ENCODE results near the gene ZNHIT1. TPM values are rescaled to one million over a fixed set of nuclear protein-coding genes. Genes with fewer than 3 reads are reported as not detected.

ZNHIT1 gene
- polyA plus RNA-seq, 3 donors, result 29.3 to 109 (median 74.9) TPM

- intact Hi-C loops (cut with micrococcal nuclease), result no loop called here
- H3K4me1 Mint-ChIP-seq, result peaks cover 66% of the 10 kb centered on the region
- peaks cover 11 to 51% of the 10 kb centered on the region in 2 donors for H3K9me3 ChIP-seq (replicated peaks in 1 of 2; ENCODE audit: control insufficient read depth in 1 of 2, insufficient read depth in 1 of 2, low read length in 2 of 2)
Measured at GRCh38 chr7:101169110-101169837, 48.7 kb upstream of the ZNHIT1 start.

More at GRCh38 chr7:101169110-101169837, 48.7 kb upstream of the ZNHIT1 start:
- no peak for TF ChIP-seq CTCF (IDR thresholded peaks at IDR 0.05)
- Histone ChIP-seq H2AFZ (ENCODE audit: insufficient read depth, low read depth, low read length, poor library complexity, severe bottlenecking) (no peak overlapping the region), H3K79me2 (ENCODE audit: insufficient read depth, low read length) (no peaks in the 10 kb centered on the region), H3K4me2 (replicated peaks; ENCODE audit: extremely low read depth, low read length, poor library complexity, severe bottlenecking) (peak overlapping the region; percentile 22), H3K36me3 (replicated peaks in 1 of 2; ENCODE audit: control insufficient read depth in 1 of 2, insufficient read depth in 2 of 2, low read length in 2 of 2) (no peaks in the 10 kb centered on the region), H3K4me1 (ENCODE audit: control insufficient read depth in 1 of 2, insufficient read depth in 2 of 2, low read length in 2 of 2) (peaks cover 50 to 57% of the 10 kb centered on the region in 2 donors), H3K9ac (ENCODE audit: insufficient read depth, low read length, poor library complexity, severe bottlenecking) (no peak overlapping the region), H3K27ac (ENCODE audit: low read depth in 1 of 2, low read length in 2 of 2) (no peak overlapping the region), H4K20me1 (ENCODE audit: insufficient read depth, low read length) (peaks cover 10% of the 10 kb centered on the region), H3K27me3 (ENCODE audit: control insufficient read depth in 2 of 2, insufficient read depth in 2 of 2, low read length in 2 of 2) (peaks cover 78 to 97% of the 10 kb centered on the region in 2 donors), H3K4me3 (replicated peaks in 1 of 3; ENCODE audit: low read depth in 2 of 3, low read length in 3 of 3) (no peak overlapping the region)
- no peak for DNase-seq
- peaks cover 7 to 57% (median 36%) of the 10 kb centered on the region in 7 donors for H3K9me3 Mint-ChIP-seq
- H3K36me3 Mint-ChIP-seq, result peaks cover 24 to 37% of the 10 kb centered on the region in 2 donors
- H3K27me3 Mint-ChIP-seq (ENCODE audit: low read depth in 3 of 3), result peaks cover 98 to 100% (median 99%) of the 10 kb centered on the region in 3 donors
- peak overlapping the region in 1 of 2 donors; percentile 88 for H3K4me3 Mint-ChIP-seq
- H3K27ac Mint-ChIP-seq, result peak overlapping the region in 4 of 7 donors; percentile 27 to 89 (median 52)
- WGBS (ENCODE audit: insufficient coverage), result 1% methylated on average over 11 of the region's 18 CpGs

Data from CD14-positive monocyte (primary cell).